ENCODE results near the gene TEKT3. TPM values are rescaled to one million over a fixed set of nuclear protein-coding genes. Genes with fewer than 3 reads are reported as not detected.

The TEKT3 gene
- total RNA-seq, 2 donors from 2014 or later = 0.57 to 0.95 TPM

GRCh38 chr17:15298176-15298575 is 43.2 kb downstream of the TEKT3 start:
- H3K27ac Mint-ChIP-seq = no peak overlapping the region
- ATAC-seq (no peak), DNase-seq (ENCODE audit: low spot score) (no peak)
- no peaks in the 10 kb centered on the region for H3K4me1 Mint-ChIP-seq (ENCODE audit: low read depth in 2 of 2)
- H3K9me3 Mint-ChIP-seq = no peaks in the 10 kb centered on the region
- peaks cover 12% of the 10 kb centered on the region in 2 donors for H3K27me3 Mint-ChIP-seq
- H3K36me3 Mint-ChIP-seq = no peaks in the 10 kb centered on the region
- no peak overlapping the region for H3K4me3 Mint-ChIP-seq

GRCh38 chr17:15293558-15293957 is 47.8 kb downstream of the TEKT3 start:
- no peaks in the 10 kb centered on the region for H3K36me3 Mint-ChIP-seq
- DNase-seq (ENCODE audit: low spot score) (no peak), ATAC-seq (no peak)
- H3K27me3 Mint-ChIP-seq = peaks cover 25 to 36% of the 10 kb centered on the region in 2 donors
- no peak overlapping the region for H3K4me3 Mint-ChIP-seq
- H3K9me3 Mint-ChIP-seq = no peaks in the 10 kb centered on the region
- no peaks in the 10 kb centered on the region for H3K4me1 Mint-ChIP-seq (ENCODE audit: low read depth in 2 of 2)
- no peak overlapping the region for H3K27ac Mint-ChIP-seq

GRCh38 chr17:15291674-15292361 is 49.6 kb downstream of the TEKT3 start:
- no peaks in the 10 kb centered on the region for H3K9me3 Mint-ChIP-seq

GRCh38 chr17:15290605-15291004 is 50.8 kb downstream of the TEKT3 start:
- Mint-ChIP-seq H3K27me3 (peaks cover 38 to 51% of the 10 kb centered on the region in 2 donors), H3K36me3 (no peaks in the 10 kb centered on the region), H3K4me3 (no peak overlapping the region), H3K27ac (no peak overlapping the region), H3K4me1 (ENCODE audit: low read depth in 2 of 2) (no peaks in the 10 kb centered on the region), H3K9me3 (no peaks in the 10 kb centered on the region)
- no peak for DNase-seq (ENCODE audit: low spot score)
- no peak for ATAC-seq

More at GRCh38 chr17:15291674-15292361, 49.6 kb downstream of the TEKT3 start:
- Mint-ChIP-seq H3K36me3 (no peaks in the 10 kb centered on the region), H3K27ac (no peak overlapping the region), H3K4me1 (ENCODE audit: low read depth in 2 of 2) (no peaks in the 10 kb centered on the region), H3K27me3 (peaks cover 38 to 51% of the 10 kb centered on the region in 2 donors), H3K4me3 (no peak overlapping the region)
- no peak for DNase-seq (ENCODE audit: low spot score)
- ATAC-seq = no peak

GRCh38 chr17:15289285-15290183 is 51.9 kb downstream of the TEKT3 start:
- H3K27ac Mint-ChIP-seq = no peak overlapping the region
- H3K9me3 Mint-ChIP-seq = no peaks in the 10 kb centered on the region
- no peak for ATAC-seq
- H3K36me3 Mint-ChIP-seq = no peaks in the 10 kb centered on the region
- H3K4me3 Mint-ChIP-seq = no peak overlapping the region
- H3K27me3 Mint-ChIP-seq = peaks cover 41 to 58% of the 10 kb centered on the region in 2 donors
- DNase-seq (ENCODE audit: low spot score) = no peak
- H3K4me1 Mint-ChIP-seq (ENCODE audit: low read depth in 2 of 2) = no peaks in the 10 kb centered on the region

- Mint-ChIP-seq H3K4me3 (no peak overlapping the region), H3K4me1 (ENCODE audit: low read depth in 2 of 2) (no peaks in the 10 kb centered on the region), H3K36me3 (no peaks in the 10 kb centered on the region), H3K27ac (no peak overlapping the region), H3K9me3 (no peaks in the 10 kb centered on the region), H3K27me3 (peaks cover 48 to 65% of the 10 kb centered on the region in 2 donors)
- no peak for ATAC-seq
- DNase-seq (ENCODE audit: low spot score) = no peak
Measured at GRCh38 chr17:15288859-15289258, 52.5 kb downstream of the TEKT3 start.

GRCh38 chr17:15287538-15288267 is 53.7 kb downstream of the TEKT3 start:
- Mint-ChIP-seq H3K27me3 (peaks cover 52 to 70% of the 10 kb centered on the region in 2 donors), H3K27ac (no peak overlapping the region), H3K9me3 (peaks cover 2% of the 10 kb centered on the region), H3K36me3 (no peaks in the 10 kb centered on the region), H3K4me1 (ENCODE audit: low read depth in 2 of 2) (no peaks in the 10 kb centered on the region), H3K4me3 (no peak overlapping the region)
- DNase-seq (ENCODE audit: low spot score) = no peak
- ATAC-seq = no peak

- no peaks in the 10 kb centered on the region for H3K4me1 Mint-ChIP-seq (ENCODE audit: low read depth in 2 of 2)
- H3K4me3 Mint-ChIP-seq = no peak overlapping the region
- ATAC-seq (no peak), DNase-seq (ENCODE audit: low spot score) (no peak)
- H3K9me3 Mint-ChIP-seq = peaks cover 3% of the 10 kb centered on the region
- peaks cover 49 to 67% of the 10 kb centered on the region in 2 donors for H3K27me3 Mint-ChIP-seq
- no peaks in the 10 kb centered on the region for H3K36me3 Mint-ChIP-seq
- no peak overlapping the region for H3K27ac Mint-ChIP-seq
Measured at GRCh38 chr17:15285466-15285865, 55.9 kb downstream of the TEKT3 start.

GRCh38 chr17:15284537-15284936 is 56.9 kb downstream of the TEKT3 start:
- Mint-ChIP-seq H3K27me3 (peaks cover 47 to 59% of the 10 kb centered on the region in 2 donors), H3K9me3 (peaks cover 3% of the 10 kb centered on the region), H3K27ac (no peak overlapping the region), H3K36me3 (no peaks in the 10 kb centered on the region), H3K4me1 (ENCODE audit: low read depth in 2 of 2) (no peaks in the 10 kb centered on the region), H3K4me3 (no peak overlapping the region)
- no peak for DNase-seq (ENCODE audit: low spot score)
- no peak for ATAC-seq

GRCh38 chr17:15284107-15284506 is 57.3 kb downstream of the TEKT3 start:
- H3K27me3 Mint-ChIP-seq = peaks cover 43 to 54% of the 10 kb centered on the region in 2 donors
- no peak overlapping the region for H3K27ac Mint-ChIP-seq
- no peak for ATAC-seq
- H3K4me1 Mint-ChIP-seq (ENCODE audit: low read depth in 2 of 2) = no peaks in the 10 kb centered on the region
- no peak for DNase-seq (ENCODE audit: low spot score)
- H3K36me3 Mint-ChIP-seq = no peaks in the 10 kb centered on the region
- no peak overlapping the region for H3K4me3 Mint-ChIP-seq
- H3K9me3 Mint-ChIP-seq = peaks cover 3% of the 10 kb centered on the region

- no peak overlapping the region for H3K27ac Mint-ChIP-seq
- peaks cover 34 to 40% of the 10 kb centered on the region in 2 donors for H3K27me3 Mint-ChIP-seq
- no peaks in the 10 kb centered on the region for H3K36me3 Mint-ChIP-seq
- no peak for DNase-seq (ENCODE audit: low spot score)
- H3K9me3 Mint-ChIP-seq = peaks cover 3% of the 10 kb centered on the region
- H3K4me3 Mint-ChIP-seq = no peak overlapping the region
- ATAC-seq = no peak
- no peaks in the 10 kb centered on the region for H3K4me1 Mint-ChIP-seq (ENCODE audit: low read depth in 2 of 2)
Measured at GRCh38 chr17:15281909-15282308, 59.5 kb downstream of the TEKT3 start.

GRCh38 chr17:15278924-15279477 is 62.4 kb downstream of the TEKT3 start:
- ATAC-seq = no peak

GRCh38 chr17:15278380-15278779 is 63.0 kb downstream of the TEKT3 start:
- Mint-ChIP-seq H3K27ac (no peak overlapping the region), H3K4me1 (ENCODE audit: low read depth in 2 of 2) (no peaks in the 10 kb centered on the region), H3K4me3 (no peak overlapping the region), H3K36me3 (no peaks in the 10 kb centered on the region), H3K27me3 (peaks cover 20 to 21% of the 10 kb centered on the region in 2 donors), H3K9me3 (peaks cover 3% of the 10 kb centered on the region)
- no peak for DNase-seq (ENCODE audit: low spot score)
- no peak for ATAC-seq

More at GRCh38 chr17:15278924-15279477, 62.4 kb downstream of the TEKT3 start:
- Mint-ChIP-seq H3K27me3 (peaks cover 26 to 28% of the 10 kb centered on the region in 2 donors), H3K9me3 (peaks cover 3% of the 10 kb centered on the region), H3K36me3 (no peaks in the 10 kb centered on the region), H3K4me3 (no peak overlapping the region), H3K27ac (no peak overlapping the region), H3K4me1 (ENCODE audit: low read depth in 2 of 2) (no peaks in the 10 kb centered on the region)
- no peak for DNase-seq (ENCODE audit: low spot score)
